Left ventricle myocardium inferior (tissue), 1 donor: ENCODE measurements around the gene BTBD9. TPM values are rescaled to one million over a fixed set of nuclear protein-coding genes. Genes with fewer than 3 reads are reported as not detected.

Experiments used
- DNase-seq: peaks from one replicate; pipeline ENCODE4 v3.0.0-alpha.2; 2020
- H3K27ac ChIP-seq: fragments of 200-600 bp; replicated peaks from 2 replicates; pipeline ENCODE4 v1.8.0; 2021
- H3K27me3 ChIP-seq: fragments of 200-600 bp; 2 replicates; pipeline ENCODE4 v1.8.0; 2021; ENCODE audit warnings: low read depth
- H3K36me3 ChIP-seq: fragments of 200-600 bp; 2 replicates; pipeline ENCODE4 v1.8.0; 2021
- H3K4me1 ChIP-seq: fragments of 200-600 bp; 2 replicates; pipeline ENCODE4 v1.8.0; 2021
- H3K4me3 ChIP-seq: fragments of 200-600 bp; 2 replicates; pipeline ENCODE4 v1.8.0; 2021; ENCODE audit warnings: mild to moderate bottlenecking, moderate library complexity
- H3K9me3 ChIP-seq: fragments of 200-600 bp; replicated peaks from 2 replicates; pipeline ENCODE4 v1.8.0; 2021
- intact Hi-C: fragments of 100-400 bp; cut with micrococcal nuclease; formaldehyde crosslinking; loops from one replicate; pipeline ENCODE4 v1.11.0; 2022
- total RNA-seq: library from RNA; stranded (reverse); fragmentation: NEBNext Ultra II Directional; extraction: Animal tissue kit (Norgen Biotek cat#: 25700); gene quantifications from one replicate; pipeline ENCODE4 v1.2.1, GENCODE V29; 2021
- TF ChIP-seq, protein P1 (sequence below): fragments of 200-600 bp; IDR thresholded peaks from 2 replicates; pipeline ENCODE4 v1.8.0; 2021; ENCODE audit warnings: antibody characterized with exemption, mild to moderate bottlenecking, borderline replicate concordance
- donor health status: DM: no; HTN: yes; CAD: no; lungs with severe emphysema.

The BTBD9 gene
- total RNA-seq, 1 donor from 2014 or later = 16.5 TPM

DNA sequence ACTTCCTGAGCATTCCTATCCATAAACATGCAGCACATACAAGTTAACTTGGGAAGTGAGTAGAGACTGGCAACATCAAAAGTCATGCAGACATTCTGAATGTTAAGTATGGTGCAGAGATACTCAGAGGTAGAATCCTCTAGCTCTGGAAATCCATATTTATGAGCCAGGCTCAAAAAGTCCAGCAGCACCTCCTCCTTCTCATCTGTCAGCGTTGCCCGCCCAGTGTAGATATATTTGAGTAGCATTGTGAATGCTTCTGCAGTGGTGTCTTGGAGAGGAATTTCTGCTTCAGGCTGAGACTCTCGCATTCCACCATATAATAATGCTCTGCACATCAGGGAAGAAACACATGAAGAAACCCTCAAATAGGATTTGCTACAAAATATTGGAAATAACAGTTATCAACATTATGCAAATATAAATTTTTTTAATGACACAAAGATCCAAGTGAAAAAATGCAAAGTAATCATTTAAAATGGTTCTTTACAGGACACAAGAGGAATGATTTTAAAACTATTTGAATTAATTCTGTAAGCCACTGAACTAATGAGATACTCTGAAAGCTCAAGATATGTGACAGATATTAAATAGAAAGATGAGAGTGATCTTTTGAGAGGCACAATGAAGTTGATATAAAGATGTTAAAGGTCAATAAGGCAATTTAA is 45.6 kb downstream of the BTBD9 start:
- DNase-seq = no peak
- intact Hi-C loops = no loop called here
- Histone ChIP-seq H3K4me3 (no peak overlapping the region), H3K4me1 (peaks cover 3% of the 10 kb centered on the region), H3K9me3 (no peaks in the 10 kb centered on the region), H3K27me3 (no peaks in the 10 kb centered on the region), H3K27ac (no peak overlapping the region), H3K36me3 (peaks cover 25% of the 10 kb centered on the region)
- TF ChIP-seq, protein P1, sequence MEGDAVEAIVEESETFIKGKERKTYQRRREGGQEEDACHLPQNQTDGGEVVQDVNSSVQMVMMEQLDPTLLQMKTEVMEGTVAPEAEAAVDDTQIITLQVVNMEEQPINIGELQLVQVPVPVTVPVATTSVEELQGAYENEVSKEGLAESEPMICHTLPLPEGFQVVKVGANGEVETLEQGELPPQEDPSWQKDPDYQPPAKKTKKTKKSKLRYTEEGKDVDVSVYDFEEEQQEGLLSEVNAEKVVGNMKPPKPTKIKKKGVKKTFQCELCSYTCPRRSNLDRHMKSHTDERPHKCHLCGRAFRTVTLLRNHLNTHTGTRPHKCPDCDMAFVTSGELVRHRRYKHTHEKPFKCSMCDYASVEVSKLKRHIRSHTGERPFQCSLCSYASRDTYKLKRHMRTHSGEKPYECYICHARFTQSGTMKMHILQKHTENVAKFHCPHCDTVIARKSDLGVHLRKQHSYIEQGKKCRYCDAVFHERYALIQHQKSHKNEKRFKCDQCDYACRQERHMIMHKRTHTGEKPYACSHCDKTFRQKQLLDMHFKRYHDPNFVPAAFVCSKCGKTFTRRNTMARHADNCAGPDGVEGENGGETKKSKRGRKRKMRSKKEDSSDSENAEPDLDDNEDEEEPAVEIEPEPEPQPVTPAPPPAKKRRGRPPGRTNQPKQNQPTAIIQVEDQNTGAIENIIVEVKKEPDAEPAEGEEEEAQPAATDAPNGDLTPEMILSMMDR = no peak

DNA sequence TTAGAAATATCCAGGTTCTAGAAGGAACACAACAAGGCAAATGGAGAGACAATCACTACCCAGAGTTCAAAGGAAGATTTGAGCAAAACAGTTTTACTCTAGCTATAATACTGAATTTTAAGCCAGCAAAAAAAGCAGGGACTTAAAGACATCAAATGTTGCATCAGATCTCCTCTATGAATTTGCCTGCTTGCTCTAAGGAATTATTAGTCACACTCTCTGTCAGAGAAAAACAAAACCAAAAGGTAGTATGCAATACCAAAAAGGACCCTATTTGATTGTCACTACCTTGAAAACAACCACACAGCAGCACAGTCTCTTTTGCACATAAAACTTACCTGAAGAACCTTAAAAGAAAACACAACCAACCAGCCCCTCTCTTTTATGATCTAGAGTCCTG is 46.3 kb downstream of the BTBD9 start:
- Histone ChIP-seq H3K36me3 (peaks cover 25% of the 10 kb centered on the region), H3K4me3 (no peak overlapping the region), H3K27me3 (no peaks in the 10 kb centered on the region), H3K4me1 (no peaks in the 10 kb centered on the region), H3K9me3 (no peaks in the 10 kb centered on the region), H3K27ac (no peak overlapping the region)
- intact Hi-C loops = no loop called here
- TF ChIP-seq, protein P1 = no peak
- no peak for DNase-seq

DNA sequence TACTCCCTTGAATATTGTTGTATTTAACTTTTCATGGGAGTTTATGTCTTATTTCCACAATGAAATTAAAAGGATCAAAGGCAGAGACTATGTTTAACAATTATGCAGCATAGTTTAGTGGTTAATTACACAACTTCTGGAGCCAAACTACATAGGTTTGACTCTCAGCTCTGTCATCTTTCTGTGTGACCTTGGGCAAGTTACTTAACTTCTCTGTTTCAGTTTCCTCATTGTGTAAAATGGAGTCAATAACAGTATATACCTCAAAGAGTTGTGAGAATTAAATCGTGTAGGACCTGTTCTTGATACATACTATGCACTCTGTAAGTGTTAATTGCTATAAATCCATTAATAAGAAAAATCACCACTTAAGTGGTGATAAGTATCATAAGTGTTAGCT is 48.3 kb downstream of the BTBD9 start:
- TF ChIP-seq, protein P1 = no peak
- Histone ChIP-seq H3K4me3 (no peak overlapping the region), H3K4me1 (no peaks in the 10 kb centered on the region), H3K9me3 (no peaks in the 10 kb centered on the region), H3K36me3 (peaks cover 29% of the 10 kb centered on the region), H3K27ac (no peak overlapping the region), H3K27me3 (no peaks in the 10 kb centered on the region)
- DNase-seq = no peak
- intact Hi-C loops = no loop called here

DNA sequence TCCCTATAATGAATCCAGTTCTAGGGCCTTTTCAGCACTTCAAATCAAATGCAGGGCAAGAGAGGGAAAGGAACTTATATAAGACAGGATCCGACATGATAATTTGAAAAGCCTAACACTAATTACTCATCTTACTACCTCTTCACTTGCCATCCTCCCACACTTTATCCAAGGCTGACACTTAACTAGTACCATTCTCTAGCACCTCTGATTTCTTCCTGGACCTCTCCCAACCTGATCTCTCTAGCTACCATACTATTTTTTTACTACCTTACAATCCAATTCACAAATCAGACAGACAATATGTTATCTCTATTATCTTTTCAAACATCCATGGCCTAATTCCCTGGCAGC is 50.4 kb downstream of the BTBD9 start:
- intact Hi-C loops = no loop called here
- DNase-seq = no peak

DNA sequence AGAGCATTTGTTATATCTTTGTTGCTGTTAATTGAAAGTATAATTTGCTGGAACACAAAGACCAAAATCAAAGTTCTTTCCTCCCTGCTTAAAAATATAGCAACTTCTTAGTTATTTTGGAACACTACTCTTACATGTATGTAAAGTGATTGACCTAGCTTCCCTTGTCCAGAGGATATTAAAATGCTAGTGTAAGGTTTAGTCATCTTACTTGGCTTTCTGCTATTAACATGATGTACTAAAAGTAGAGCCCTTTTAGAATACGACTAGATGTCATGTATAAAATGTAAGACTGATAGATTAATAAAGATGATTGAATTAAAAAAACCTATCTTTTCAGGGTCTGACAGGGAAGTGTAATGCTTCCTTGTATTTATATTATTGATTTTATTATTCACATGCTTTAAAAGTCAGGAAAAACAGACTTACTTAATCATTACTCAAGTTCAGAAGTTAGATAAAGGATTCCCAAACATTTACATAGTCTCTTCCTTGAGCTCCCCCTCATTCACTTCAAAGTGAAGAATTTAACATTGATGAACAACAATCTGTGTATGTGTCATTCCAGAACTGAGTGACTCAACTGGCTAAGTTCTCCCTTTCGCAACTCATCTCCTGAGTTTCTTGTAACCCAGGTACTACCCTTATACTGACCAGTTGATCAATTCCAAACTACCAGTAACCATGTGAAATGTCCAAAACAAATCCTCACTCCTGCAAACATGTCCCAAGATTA is 50.9 kb downstream of the BTBD9 start:
- H3K4me3 ChIP-seq = no peak overlapping the region
- intact Hi-C loops = no loop called here
- no peaks in the 10 kb centered on the region for H3K4me1 ChIP-seq
- TF ChIP-seq, protein P1 = no peak
- H3K36me3 ChIP-seq = peaks cover 25% of the 10 kb centered on the region
- H3K27ac ChIP-seq = no peak overlapping the region
- H3K27me3 ChIP-seq = no peaks in the 10 kb centered on the region
- no peak for DNase-seq
- H3K9me3 ChIP-seq = no peaks in the 10 kb centered on the region

More for the DNA sequence above, 50.4 kb downstream of the BTBD9 start:
- no peaks in the 10 kb centered on the region for H3K4me1 ChIP-seq
- TF ChIP-seq, protein P1 = no peak
- H3K27ac ChIP-seq = no peak overlapping the region
- H3K36me3 ChIP-seq = peaks cover 29% of the 10 kb centered on the region
- no peaks in the 10 kb centered on the region for H3K9me3 ChIP-seq
- no peak overlapping the region for H3K4me3 ChIP-seq
- H3K27me3 ChIP-seq = no peaks in the 10 kb centered on the region
